Breast epithelium (tissue), 3 donors: Measurements from ENCODE around the gene RPL37A.

ENCODE experiments used
- CTCF ChIP-seq, 3 donors: fragments of 450-650 bp; IDR thresholded peaks; one replicate each; pipeline ENCODE4 v1.5.1; 2016 to 2017; ENCODE audit warnings: antibody characterized with exemption in 3 of 3, mild to moderate bottlenecking in 3 of 3, moderate library complexity in 3 of 3
- POLR2A ChIP-seq: fragments of 450-650 bp; IDR thresholded peaks from one replicate; pipeline ENCODE4 v1.6.1; 2016; ENCODE audit warnings: antibody characterized with exemption, mild to moderate bottlenecking, moderate library complexity
- POLR2AphosphoS5 ChIP-seq, 3 donors: sonication (generic); formaldehyde crosslinking; IDR thresholded peaks; one replicate each; pipeline ENCODE4 v1.6.1; 2017; ENCODE audit warnings: antibody characterized with exemption in 3 of 3

GRCh38 chr2:216450784-216451183, 47.9 kb upstream of the RPL37A start:
- TF ChIP-seq CTCF (IDR thresholded peaks at IDR 0.05) (no peak), POLR2A (no peak), POLR2AphosphoS5 (IDR thresholded peaks at IDR 0.05) (no peak)
